BLaER1 treated with 17β-estradiol and CSF1 and Interleukin-3, amounts not matched to agents 10 nM and 100 nM (cell line): ENCODE results near the gene CDH4.

Experiments
- H3K27ac ChIP-seq, 11 experiments: shearing (Covaris generic); formaldehyde crosslinking; 2 replicates each; pipeline ENCODE4 v1.8.1; 2022
- H3K27me3 ChIP-seq, 11 experiments: shearing (Covaris generic); formaldehyde crosslinking; 2 replicates each; pipeline ENCODE4 v1.8.1; 2022
- H3K36me3 ChIP-seq, 11 experiments: shearing (Covaris generic); formaldehyde crosslinking; 2 replicates each; pipeline ENCODE4 v1.8.1; 2022
- H3K4me1 ChIP-seq, 10 experiments: shearing (Covaris generic); formaldehyde crosslinking; 2 replicates each; pipeline ENCODE4 v1.8.1; 2022
- H3K4me2 ChIP-seq, 11 experiments: shearing (Covaris generic); formaldehyde crosslinking; 2 replicates each; pipeline ENCODE4 v1.8.1; 2022
- H3K4me3 ChIP-seq, 10 experiments: shearing (Covaris generic); formaldehyde crosslinking; 2 replicates each; pipeline ENCODE4 v1.8.1; 2022
- H3K9ac ChIP-seq, 11 experiments: shearing (Covaris generic); formaldehyde crosslinking; 2 replicates each; pipeline ENCODE4 v1.8.1; 2022
- H3K9me3 ChIP-seq, 11 experiments: shearing (Covaris generic); formaldehyde crosslinking; replicated peaks in 1 of 11; 2 replicates each; pipeline ENCODE4 v1.8.1; 2022
- H4K20me1 ChIP-seq, 11 experiments: shearing (Covaris generic); formaldehyde crosslinking; 2 replicates each; pipeline ENCODE4 v1.8.1; 2022
- Cebpa-rat ChIP-seq, 11 experiments: shearing (Covaris generic); IDR thresholded peaks; 2 replicates each; pipeline ENCODE4 v1.8.1; 2022

CDH4 gene

GRCh38 chr20:61297491-61297890 is 45.4 kb downstream of the CDH4 start:
- TF ChIP-seq Cebpa-rat (IDR thresholded peaks at IDR 0.05) = no peak
- no peak overlapping the region for H3K9ac ChIP-seq
- H3K4me1 ChIP-seq = peaks cover 8 to 84% (median 69%) of the 10 kb centered on the region in 10 experiments; a peak in 16 of 20 replicates
- no peaks in the 10 kb centered on the region for H3K36me3 ChIP-seq
- no peaks in the 10 kb centered on the region; a peak in 2 of 22 replicates for H4K20me1 ChIP-seq
- no peak overlapping the region for H3K27ac ChIP-seq
- no peaks in the 10 kb centered on the region for H3K9me3 ChIP-seq
- H3K27me3 ChIP-seq = peaks cover 0 to 6% (median 0%) of the 10 kb centered on the region in 11 experiments; a peak in 1 of 22 replicates
- H3K4me2 ChIP-seq = peak overlapping the region in 6 of 11 experiments; percentile 67 to 86 (median 76); a peak in 12 of 22 replicates
- H3K4me3 ChIP-seq = no peak overlapping the region

GRCh38 chr20:61297986-61298385 is 45.9 kb downstream of the CDH4 start:
- H4K20me1 ChIP-seq = no peaks in the 10 kb centered on the region; a peak in 1 of 22 replicates
- no peak overlapping the region for H3K9ac ChIP-seq
- no peak overlapping the region for H3K4me3 ChIP-seq
- H3K4me2 ChIP-seq = peak overlapping the region in 9 of 11 experiments; percentile 50 to 86 (median 70); a peak in 17 of 22 replicates
- no peak overlapping the region for H3K27ac ChIP-seq
- no peaks in the 10 kb centered on the region for H3K9me3 ChIP-seq
- H3K4me1 ChIP-seq = peaks cover 8 to 84% (median 71%) of the 10 kb centered on the region in 10 experiments; a peak in 16 of 20 replicates
- H3K36me3 ChIP-seq = no peaks in the 10 kb centered on the region
- no peak for TF ChIP-seq Cebpa-rat (IDR thresholded peaks at IDR 0.05)
- H3K27me3 ChIP-seq = peaks cover 0 to 6% (median 0%) of the 10 kb centered on the region in 11 experiments; a peak in 1 of 22 replicates

- H3K27me3 ChIP-seq = peaks cover 0 to 6% (median 0%) of the 10 kb centered on the region in 11 experiments; a peak in 1 of 22 replicates
- no peak overlapping the region for H3K27ac ChIP-seq
- no peaks in the 10 kb centered on the region; a peak in 1 of 22 replicates for H4K20me1 ChIP-seq
- H3K9ac ChIP-seq = peak overlapping the region in 3 of 11 experiments; percentile 3 to 11 (median 7); a peak in 1 of 22 replicates
- no peaks in the 10 kb centered on the region for H3K36me3 ChIP-seq
- H3K4me1 ChIP-seq = peaks cover 8 to 84% (median 72%) of the 10 kb centered on the region in 10 experiments; a peak in 16 of 20 replicates
- no peak for TF ChIP-seq Cebpa-rat (IDR thresholded peaks at IDR 0.05)
- no peak overlapping the region for H3K4me3 ChIP-seq
- H3K4me2 ChIP-seq = peak overlapping the region in 10 of 11 experiments; percentile 37 to 86 (median 68); a peak in 20 of 22 replicates
- no peaks in the 10 kb centered on the region for H3K9me3 ChIP-seq
Observed at GRCh38 chr20:61298661-61299060, 46.6 kb downstream of the CDH4 start.

GRCh38 chr20:61299104-61299503 is 47.0 kb downstream of the CDH4 start:
- H3K9me3 ChIP-seq = no peaks in the 10 kb centered on the region
- H3K4me1 ChIP-seq = peaks cover 8 to 84% (median 70%) of the 10 kb centered on the region in 10 experiments; a peak in 16 of 20 replicates
- H3K27me3 ChIP-seq = peaks cover 0 to 6% (median 0%) of the 10 kb centered on the region in 11 experiments; a peak in 1 of 22 replicates
- H4K20me1 ChIP-seq = no peaks in the 10 kb centered on the region; a peak in 1 of 22 replicates
- no peak overlapping the region for H3K4me3 ChIP-seq
- TF ChIP-seq Cebpa-rat (IDR thresholded peaks at IDR 0.05) = no peak
- H3K27ac ChIP-seq = no peak overlapping the region
- no peaks in the 10 kb centered on the region for H3K36me3 ChIP-seq
- H3K9ac ChIP-seq = peak overlapping the region in 2 of 11 experiments; percentile 3 to 11; a peak in 1 of 22 replicates
- peak overlapping the region in 10 of 11 experiments; percentile 37 to 86 (median 68); a peak in 20 of 22 replicates for H3K4me2 ChIP-seq

GRCh38 chr20:61299618-61300017 is 47.6 kb downstream of the CDH4 start:
- H3K4me1 ChIP-seq = peaks cover 8 to 80% (median 65%) of the 10 kb centered on the region in 10 experiments; a peak in 16 of 20 replicates
- no peak for TF ChIP-seq Cebpa-rat (IDR thresholded peaks at IDR 0.05)
- no peaks in the 10 kb centered on the region for H3K9me3 ChIP-seq
- H3K4me2 ChIP-seq = peak overlapping the region in 9 of 11 experiments; percentile 50 to 86 (median 70); a peak in 18 of 22 replicates
- peaks cover 0 to 6% (median 0%) of the 10 kb centered on the region in 11 experiments; a peak in 1 of 22 replicates for H3K27me3 ChIP-seq
- H3K4me3 ChIP-seq = no peak overlapping the region
- H3K9ac ChIP-seq = peak overlapping the region in 1 of 11 experiments; percentile 28; a peak in 1 of 22 replicates
- no peaks in the 10 kb centered on the region for H3K36me3 ChIP-seq
- H4K20me1 ChIP-seq = no peaks in the 10 kb centered on the region; a peak in 1 of 22 replicates
- no peak overlapping the region for H3K27ac ChIP-seq

- H4K20me1 ChIP-seq = no peaks in the 10 kb centered on the region; a peak in 1 of 22 replicates
- no peaks in the 10 kb centered on the region for H3K9me3 ChIP-seq
- peaks cover 8 to 78% (median 65%) of the 10 kb centered on the region in 10 experiments; a peak in 16 of 20 replicates for H3K4me1 ChIP-seq
- no peak overlapping the region for H3K27ac ChIP-seq
- TF ChIP-seq Cebpa-rat (IDR thresholded peaks at IDR 0.05) = no peak
- H3K27me3 ChIP-seq = peaks cover 0 to 6% (median 0%) of the 10 kb centered on the region in 11 experiments; a peak in 1 of 22 replicates
- no peaks in the 10 kb centered on the region for H3K36me3 ChIP-seq
- peak overlapping the region in 4 of 11 experiments; percentile 12 to 29 (median 22); a peak in 2 of 22 replicates for H3K9ac ChIP-seq
- peak overlapping the region in 9 of 11 experiments; percentile 50 to 86 (median 70); a peak in 18 of 22 replicates for H3K4me2 ChIP-seq
- no peak overlapping the region for H3K4me3 ChIP-seq
Observed at GRCh38 chr20:61300293-61300692, 48.2 kb downstream of the CDH4 start.

- Histone ChIP-seq H3K27me3 (peaks cover 0 to 6% (median 0%) of the 10 kb centered on the region in 11 experiments; a peak in 1 of 22 replicates), H3K4me1 (peaks cover 8 to 75% (median 65%) of the 10 kb centered on the region in 10 experiments; a peak in 16 of 20 replicates)
Observed at GRCh38 chr20:61300709-61301108, 48.6 kb downstream of the CDH4 start.

GRCh38 chr20:61301711-61302525 is 49.9 kb downstream of the CDH4 start:
- H3K9ac ChIP-seq = no peak overlapping the region
- H3K27me3 ChIP-seq = peaks cover 0 to 6% (median 0%) of the 10 kb centered on the region in 11 experiments; a peak in 1 of 22 replicates
- no peaks in the 10 kb centered on the region for H3K9me3 ChIP-seq
- no peak overlapping the region for H3K4me3 ChIP-seq
- H4K20me1 ChIP-seq = no peaks in the 10 kb centered on the region; a peak in 1 of 22 replicates
- H3K4me1 ChIP-seq = peaks cover 8 to 72% (median 65%) of the 10 kb centered on the region in 10 experiments; a peak in 16 of 20 replicates
- TF ChIP-seq Cebpa-rat (IDR thresholded peaks at IDR 0.05) = no peak
- H3K4me2 ChIP-seq = peak overlapping the region in 8 of 11 experiments; percentile 27 to 86 (median 70); a peak in 16 of 22 replicates
- H3K36me3 ChIP-seq = no peaks in the 10 kb centered on the region
- H3K27ac ChIP-seq = no peak overlapping the region

More at GRCh38 chr20:61300709-61301108, 48.6 kb downstream of the CDH4 start:
- H3K36me3 ChIP-seq = no peaks in the 10 kb centered on the region
- no peaks in the 10 kb centered on the region; a peak in 1 of 22 replicates for H4K20me1 ChIP-seq
- H3K4me2 ChIP-seq = peak overlapping the region in 9 of 11 experiments; percentile 15 to 86 (median 70); a peak in 17 of 22 replicates
- no peak overlapping the region for H3K27ac ChIP-seq
- no peak overlapping the region for H3K4me3 ChIP-seq
- peak overlapping the region in 4 of 11 experiments; percentile 12 to 29 (median 22); a peak in 2 of 22 replicates for H3K9ac ChIP-seq
- no peaks in the 10 kb centered on the region for H3K9me3 ChIP-seq
- no peak for TF ChIP-seq Cebpa-rat (IDR thresholded peaks at IDR 0.05)
